Esophagus muscularis mucosa (tissue), 4 donors: ENCODE measurements around the gene RMRP.

Source experiments
- CTCF ChIP-seq, 3 experiments: fragments of 200-600 bp in 2 of 3; fragments of 450-650 bp in 1 of 3; sonication (generic) in 2 of 3; IDR thresholded peaks; one replicate each; pipeline ENCODE4 v1.5.1; 2017 to 2019; ENCODE audit warnings: antibody characterized with exemption in 3 of 3, mild to moderate bottlenecking in 2 of 3, moderate library complexity in 1 of 3
- EP300 ChIP-seq: sonication (generic); formaldehyde crosslinking; IDR thresholded peaks from one replicate; pipeline ENCODE4 v1.6.1; 2017; ENCODE audit warnings: antibody characterized with exemption
- POLR2AphosphoS5 ChIP-seq, 2 donors: sonication (generic); formaldehyde crosslinking; IDR thresholded peaks; one replicate each; pipeline ENCODE4 v1.6.1; 2017; ENCODE audit warnings: antibody characterized with exemption in 2 of 2

GRCh38 chr9:35661756-35662350 is 4.0 kb upstream of the RMRP start:
- TF ChIP-seq CTCF (IDR thresholded peaks at IDR 0.05) (no peak), EP300 (no peak), POLR2AphosphoS5 (IDR thresholded peaks at IDR 0.05) (peak in 1 of 2 donors; percentile 37)
